CD4-positive, alpha-beta T cell (primary cell): ENCODE measurements around the gene DHRS1. TPM values are rescaled to one million over a fixed set of nuclear protein-coding genes. Genes with fewer than 3 reads are reported as not detected.

Experiments used
- ATAC-seq: fragments of 200-7000 bp; cut with Tn5 transposase; one replicate; pipeline ENCODE4 v1.10.0; 2022; ENCODE audit warnings: mild to moderate bottlenecking; ENCODE audit not compliant: poor library complexity
- CTCF ChIA-PET: fragments of 350-600 bp; sonication (Branson Sonifier 250); formaldehyde crosslinking; loops from one replicate; lab custom pipeline; 2021; ENCODE audit warnings: antibody characterized with exemption, inconsistent platforms; lab: Charles Lee
- POLR2A ChIA-PET: fragments of 350-600 bp; sonication (Branson Sonifier 250); formaldehyde crosslinking; loops from one replicate; lab custom pipeline; 2021; ENCODE audit warnings: antibody characterized with exemption, inconsistent platforms; lab: Charles Lee
- DNase-seq, 14 experiments: peaks; one replicate each; pipeline ENCODE4 v3.0.0-alpha.2; 2013 to 2020; ENCODE audit warnings: mixed read lengths in 2 of 14
- H3K27ac ChIP-seq, 2 donors: one replicate each; pipeline versions ENCODE4 v1.5.1 to v1.7.0; 2013; ENCODE audit warnings: low read length in 2 of 2, low read depth in 1 of 2, mild to moderate bottlenecking in 1 of 2
- H3K27me3 ChIP-seq, 2 experiments: 1 replicate in 1 of 2; 2 replicates in 1 of 2; pipeline versions ENCODE4 v1.6.1 to v1.7.0; 2013; ENCODE audit warnings: low read length in 2 of 2, control low read depth in 1 of 2, mild to moderate bottlenecking in 1 of 2, moderate library complexity in 1 of 2; ENCODE audit not compliant: insufficient read depth in 2 of 2, control insufficient read depth in 1 of 2
- H3K36me3 ChIP-seq: one replicate; pipeline ENCODE4 v1.6.1; 2013; ENCODE audit warnings: low read length, control low read depth; ENCODE audit not compliant: insufficient read depth
- H3K4me1 ChIP-seq: one replicate; pipeline ENCODE4 v1.6.1; 2013; ENCODE audit warnings: low read length, control low read depth; ENCODE audit not compliant: insufficient read depth
- H3K4me3 ChIP-seq: one replicate; pipeline ENCODE4 v1.5.1; 2013; ENCODE audit warnings: mild to moderate bottlenecking, low read length, moderate library complexity
- H3K9me3 ChIP-seq, 2 experiments: 1 replicate in 1 of 2; 2 replicates in 1 of 2; pipeline versions ENCODE4 v1.6.1 to v1.7.0; 2013; ENCODE audit warnings: low read length in 2 of 2, mild to moderate bottlenecking in 2 of 2, control low read depth in 1 of 2, moderate library complexity in 1 of 2; ENCODE audit not compliant: control insufficient read depth in 1 of 2, insufficient read depth in 1 of 2
- H3K27ac Mint-ChIP-seq: one replicate; pipeline ENCODE4 v1.8.0; 2020; ENCODE audit warnings: mixed read lengths
- H3K27me3 Mint-ChIP-seq: one replicate; pipeline ENCODE4 v1.8.0; 2021; ENCODE audit warnings: mixed read lengths
- H3K36me3 Mint-ChIP-seq: one replicate; pipeline ENCODE4 v1.8.0; 2021; ENCODE audit warnings: low read depth, mixed read lengths
- H3K4me1 Mint-ChIP-seq: one replicate; pipeline ENCODE4 v1.8.0; 2021; ENCODE audit warnings: low read depth, mixed read lengths
- H3K4me3 Mint-ChIP-seq: one replicate; pipeline ENCODE4 v1.8.0; 2020; ENCODE audit warnings: mild to moderate bottlenecking, mixed read lengths
- H3K9me3 Mint-ChIP-seq: one replicate; pipeline ENCODE4 v1.8.0; 2020; ENCODE audit warnings: mixed read lengths
- CTCF ChIP-seq: fragments of 200-600 bp; IDR thresholded peaks from one replicate; pipeline ENCODE4 v1.8.0; 2022; ENCODE audit warnings: antibody characterized with exemption, mild to moderate bottlenecking
- intact Hi-C, 2 experiments: fragments of 100-400 bp; cut with DNase I in 1 of 2; cut with micrococcal nuclease in 1 of 2; formaldehyde crosslinking; loops; one replicate each; pipeline versions ENCODE4 v1.15.1 to v1.9.0; 2023 to 2025; cut with DNase I, micrococcal nuclease
- total RNA-seq, 174 experiments: library from RNA in 2 of 174; stranded (reverse) in 2 of 174; gene quantifications; one replicate each; pipeline ENCODE4 v1.2.3 and lab custom pipeline; 2021 to 2026

DHRS1 gene
- total RNA-seq, 2 experiments from 2014 or later: 21.5 to 23.5 TPM

GRCh38 chr14:24283796-24284460, 15.7 kb downstream of the DHRS1 start:
- H3K9me3 ChIP-seq: no peaks in the 10 kb centered on the region
- H3K27ac ChIP-seq: no peak overlapping the region
- no peak for ATAC-seq
- no peaks in the 10 kb centered on the region for H3K27me3 ChIP-seq
- no peaks in the 10 kb centered on the region for H3K36me3 ChIP-seq
- POLR2A ChIA-PET: interaction anchor here (0.5 kb wide), 1 partner anchor 39 kb away, joined by 4 read pairs; no protein-coding TSS in a partner anchor
- intact Hi-C loops: no loop called here
- Mint-ChIP-seq H3K27ac (no peak overlapping the region), H3K4me3 (no peak overlapping the region), H3K4me1 (peaks cover 15% of the 10 kb centered on the region), H3K9me3 (no peaks in the 10 kb centered on the region), H3K27me3 (no peaks in the 10 kb centered on the region), H3K36me3 (no peaks in the 10 kb centered on the region)
- no peak for TF ChIP-seq CTCF
- no peak for DNase-seq
- no peak overlapping the region for H3K4me3 ChIP-seq
- H3K4me1 ChIP-seq: peaks cover 15% of the 10 kb centered on the region
- CTCF ChIA-PET: no interaction called here

GRCh38 chr14:24282736-24283135, 16.8 kb downstream of the DHRS1 start:
- Histone ChIP-seq H3K27me3 (no peaks in the 10 kb centered on the region), H3K27ac (no peak overlapping the region), H3K9me3 (no peaks in the 10 kb centered on the region), H3K4me1 (peaks cover 26% of the 10 kb centered on the region), H3K36me3 (no peaks in the 10 kb centered on the region), H3K4me3 (no peak overlapping the region)
- POLR2A ChIA-PET: no interaction called here
- ATAC-seq (no peak), DNase-seq (no peak)
- CTCF ChIA-PET: interaction anchor here (0.8 kb wide), 1 partner anchor 14 kb away, joined by 3 read pairs; no protein-coding TSS in a partner anchor
- Mint-ChIP-seq H3K36me3 (no peaks in the 10 kb centered on the region), H3K4me3 (no peak overlapping the region), H3K27me3 (no peaks in the 10 kb centered on the region), H3K9me3 (no peaks in the 10 kb centered on the region), H3K4me1 (peaks cover 25% of the 10 kb centered on the region), H3K27ac (no peak overlapping the region)
- intact Hi-C loops: no loop called here
- no peak for TF ChIP-seq CTCF

DNA sequence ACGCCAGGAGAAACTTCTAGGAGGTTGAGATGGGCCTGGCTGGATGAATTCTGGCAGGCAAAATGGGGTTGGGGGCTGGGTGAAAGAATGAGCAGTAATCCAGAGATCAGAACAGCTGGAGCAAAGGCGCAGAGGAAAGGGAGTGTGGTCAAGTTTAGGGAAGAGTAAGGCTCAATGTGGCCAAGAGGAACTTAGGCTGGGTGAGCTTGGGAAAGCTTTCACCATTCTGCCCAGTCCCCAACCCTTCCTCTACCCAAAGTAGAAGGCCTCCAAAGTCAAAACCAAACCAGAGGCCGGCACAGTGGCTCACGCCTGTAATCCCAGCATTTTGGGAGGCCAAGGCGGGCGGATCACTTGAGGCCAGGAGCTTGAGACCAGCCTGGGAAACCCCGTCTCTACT, 17.9 kb downstream of the DHRS1 start:
- Histone ChIP-seq H3K36me3 (no peaks in the 10 kb centered on the region), H3K27me3 (no peaks in the 10 kb centered on the region), H3K27ac (no peak overlapping the region), H3K4me1 (peaks cover 28% of the 10 kb centered on the region), H3K9me3 (no peaks in the 10 kb centered on the region), H3K4me3 (no peak overlapping the region)
- no peak for ATAC-seq
- no peak for TF ChIP-seq CTCF
- DNase-seq: no peak
- Mint-ChIP-seq H3K9me3 (no peaks in the 10 kb centered on the region), H3K4me1 (peaks cover 32% of the 10 kb centered on the region), H3K36me3 (no peaks in the 10 kb centered on the region), H3K4me3 (no peak overlapping the region), H3K27ac (no peak overlapping the region), H3K27me3 (no peaks in the 10 kb centered on the region)
- intact Hi-C loops: no loop called here
- ChIA-PET POLR2A (no interaction called here), CTCF (interaction anchor here (4.0 to 4.4 kb wide), 2 partner anchors 11 to 16 kb away, joined by 20 to 24 read pairs; partner anchors contain the start of genes DHRS1, NOP9 and RABGGTA)
